Fibroblast of peridontal ligament (primary cell): ENCODE data around the gene IFT88.
A peak's percentile ranks its signal among the peaks of the same experiment; 100 is the strongest.

ENCODE experiments used
- DNase-seq: peaks from one replicate; pipeline ENCODE4 v3.0.0-alpha.2; 2010; ENCODE audit errors: extremely low read depth

The IFT88 gene

DNA sequence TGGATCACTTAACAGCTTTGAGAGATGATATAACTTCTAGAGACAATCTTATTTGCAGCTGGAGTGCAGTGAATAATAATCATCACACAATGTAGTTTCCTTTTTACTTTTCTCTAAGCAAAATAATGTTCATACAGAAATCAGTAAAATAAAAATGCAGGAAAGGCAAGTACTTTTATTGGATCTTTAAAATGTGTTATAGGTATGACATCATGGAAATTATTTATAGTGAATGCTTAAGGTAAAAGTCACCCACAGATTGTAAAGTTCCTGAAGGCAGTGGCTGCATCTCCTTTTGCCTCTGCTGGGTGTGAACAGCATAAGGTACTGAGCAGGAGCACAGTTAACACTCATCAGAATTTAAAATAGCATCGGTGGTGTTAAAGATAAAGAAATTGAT is 119.2 kb downstream of the IFT88 start:
- DNase-seq, result no peak

DNA sequence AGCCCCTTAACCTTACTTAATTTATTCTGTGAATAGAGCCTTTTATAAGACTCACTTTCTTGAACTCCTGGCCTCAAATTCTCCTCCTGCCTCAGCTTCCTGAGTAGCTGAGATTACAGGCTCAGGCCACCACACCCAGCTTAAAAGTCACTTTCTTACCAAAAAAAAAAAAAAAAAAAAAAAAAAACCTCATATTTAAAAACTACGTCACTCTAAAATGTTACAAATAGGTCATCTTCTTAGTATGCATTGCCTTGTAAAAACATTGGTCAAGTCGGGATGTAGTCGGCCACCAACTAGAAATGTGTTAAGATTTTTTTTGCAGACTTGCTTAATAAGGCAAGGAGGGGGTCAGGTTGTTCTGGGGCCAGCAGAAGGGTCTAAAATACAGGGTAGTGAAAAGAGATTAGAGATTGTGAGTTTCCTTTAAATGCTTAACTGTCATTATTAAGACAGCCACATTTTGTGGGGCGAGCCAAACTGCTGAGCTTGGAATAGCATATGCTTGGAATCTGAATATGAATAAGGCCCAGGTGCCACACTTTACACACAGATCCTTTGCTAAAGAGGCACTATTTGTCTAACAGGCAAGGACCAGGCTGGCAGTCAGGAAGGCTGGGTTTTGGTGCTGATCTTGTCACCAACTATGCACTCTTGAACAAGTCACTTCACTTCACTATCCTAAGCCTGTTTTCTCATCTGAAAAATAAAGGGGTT is 120.1 kb downstream of the IFT88 start:
- no peak for DNase-seq

DNA sequence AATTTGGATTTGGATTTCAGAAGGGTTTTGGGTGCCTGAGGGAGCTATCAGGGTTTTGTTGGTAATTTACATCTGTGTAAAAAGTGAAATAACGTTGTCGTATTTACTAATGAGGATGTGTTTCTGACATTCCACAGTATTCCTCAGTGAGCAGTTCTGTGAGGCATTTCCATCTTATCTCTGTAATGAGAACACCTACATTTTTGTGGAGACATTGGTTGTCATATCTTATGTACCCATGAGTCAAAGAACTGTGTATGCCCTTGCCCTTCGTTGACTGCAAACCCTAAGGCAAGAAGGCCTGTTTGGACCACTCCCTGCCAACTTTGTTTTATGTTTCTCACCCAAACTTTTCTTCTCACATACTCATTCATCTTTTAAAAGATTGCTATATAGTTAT is 122.3 kb downstream of the IFT88 start:
- no peak for DNase-seq

DNA sequence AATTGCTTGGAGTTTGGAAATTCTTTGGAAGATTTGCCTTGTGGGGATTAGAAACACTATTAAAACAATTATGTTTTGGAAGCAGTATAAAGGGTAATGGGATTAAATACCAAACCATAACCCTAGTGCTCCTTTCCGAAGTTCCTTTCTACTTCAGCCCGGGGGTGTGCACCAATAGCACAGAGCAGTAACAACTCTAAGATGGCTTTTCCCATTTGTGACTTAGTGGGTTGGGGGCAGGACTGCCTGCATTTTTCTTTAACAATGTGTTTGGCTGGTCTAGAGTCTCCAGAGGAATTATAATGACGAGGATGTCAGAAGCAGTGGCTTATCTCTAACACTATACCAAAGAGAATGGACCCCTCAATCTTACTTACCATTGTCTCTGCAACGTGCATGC is 124.7 kb downstream of the IFT88 start:
- DNase-seq, result no peak

DNA sequence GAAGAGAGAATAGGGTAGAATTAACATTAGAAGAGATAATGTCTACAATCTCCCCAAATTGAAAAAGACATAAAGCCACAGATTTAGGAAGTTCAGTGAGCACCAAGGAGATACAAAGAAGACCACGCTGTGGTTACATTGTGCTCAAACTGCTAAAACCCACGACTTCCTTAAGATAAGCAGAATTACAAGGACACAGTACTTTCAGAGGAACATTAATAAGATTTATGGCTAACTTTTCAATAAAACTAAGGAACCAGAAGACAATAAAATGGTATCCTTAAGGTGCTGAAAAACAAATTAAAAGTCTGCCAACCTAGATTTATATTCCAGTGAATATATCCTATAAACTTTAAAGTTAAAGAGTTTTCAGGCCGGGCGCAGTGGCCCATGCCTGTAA is 129.1 kb downstream of the IFT88 start:
- DNase-seq, result no peak

DNA sequence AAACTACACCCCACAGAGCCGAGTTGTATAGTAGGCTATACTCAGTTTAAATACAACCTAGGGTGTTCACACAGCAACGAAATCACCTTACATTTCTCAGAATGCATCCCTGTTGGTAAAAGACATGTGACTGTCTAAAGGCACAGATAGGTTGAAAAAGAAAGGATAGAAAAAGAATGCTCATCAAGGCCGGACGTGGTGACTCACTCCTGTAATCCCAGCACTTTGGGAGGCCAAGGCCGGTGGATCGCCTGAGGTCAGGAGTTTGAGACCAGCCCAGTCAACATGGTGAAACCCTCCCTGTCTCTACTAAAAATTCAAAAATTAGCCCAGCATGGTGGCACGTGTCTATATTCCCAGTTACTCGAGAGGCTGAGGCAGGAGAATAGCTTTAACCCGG is 132.8 kb downstream of the IFT88 start:
- DNase-seq, result no peak

DNA sequence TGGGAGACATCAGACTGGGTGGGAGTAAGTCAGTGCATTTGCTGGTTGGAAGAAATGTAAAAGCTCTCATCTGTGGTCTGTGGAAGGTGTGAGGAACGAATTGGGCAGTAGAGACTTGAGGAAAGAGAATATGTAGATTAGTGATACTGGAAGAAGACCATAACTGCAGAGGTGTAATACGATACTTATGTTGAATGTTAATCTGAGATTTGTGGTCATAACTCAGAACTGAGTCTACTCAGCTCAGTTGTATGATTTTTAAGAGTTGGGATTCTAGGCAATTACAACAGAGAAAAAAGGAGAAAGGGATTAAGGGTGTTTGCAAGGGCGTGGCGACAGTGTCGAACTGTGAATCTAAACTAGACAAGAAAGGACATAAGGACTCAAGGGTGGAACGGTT is 133.3 kb downstream of the IFT88 start:
- DNase-seq, result peak; percentile 18

DNA sequence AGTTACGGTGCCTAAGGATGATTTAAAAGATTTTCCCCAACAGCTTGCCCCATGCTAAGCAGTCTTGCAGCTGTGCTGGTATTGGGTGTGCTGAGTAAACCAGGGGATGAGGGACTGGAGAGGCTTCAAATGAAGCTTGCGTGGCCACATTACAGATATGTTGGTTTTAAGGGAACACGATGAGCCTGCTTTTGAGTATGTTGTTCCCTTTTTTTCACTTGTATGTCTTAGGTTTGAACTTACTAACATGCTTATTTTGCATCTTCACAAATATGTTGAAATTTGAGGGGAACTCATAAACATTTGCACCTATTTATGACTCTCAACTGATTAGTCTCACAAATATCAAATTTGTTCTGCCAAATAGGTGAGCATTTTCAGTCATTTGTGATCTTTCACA is 134.5 kb downstream of the IFT88 start:
- no peak for DNase-seq

DNA sequence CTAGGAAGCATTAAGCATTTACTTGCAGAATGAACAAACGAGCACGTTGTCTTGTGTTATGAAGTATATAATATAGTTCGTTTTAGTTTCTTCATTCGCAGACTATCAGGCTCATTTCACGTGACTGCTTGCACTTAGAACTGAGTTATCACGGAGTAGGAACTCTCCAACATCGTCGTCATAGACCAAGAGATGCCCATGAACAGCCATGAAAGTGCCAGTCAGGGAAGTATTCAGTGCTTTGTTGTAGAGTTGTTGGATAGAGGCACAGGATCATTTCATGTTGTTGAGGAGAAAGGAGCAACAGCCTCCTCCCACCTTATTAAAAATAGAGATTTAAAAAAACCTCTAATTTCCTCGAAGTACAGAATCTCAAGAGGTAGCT is 135.6 kb downstream of the IFT88 start:
- DNase-seq, result peak; percentile 45

DNA sequence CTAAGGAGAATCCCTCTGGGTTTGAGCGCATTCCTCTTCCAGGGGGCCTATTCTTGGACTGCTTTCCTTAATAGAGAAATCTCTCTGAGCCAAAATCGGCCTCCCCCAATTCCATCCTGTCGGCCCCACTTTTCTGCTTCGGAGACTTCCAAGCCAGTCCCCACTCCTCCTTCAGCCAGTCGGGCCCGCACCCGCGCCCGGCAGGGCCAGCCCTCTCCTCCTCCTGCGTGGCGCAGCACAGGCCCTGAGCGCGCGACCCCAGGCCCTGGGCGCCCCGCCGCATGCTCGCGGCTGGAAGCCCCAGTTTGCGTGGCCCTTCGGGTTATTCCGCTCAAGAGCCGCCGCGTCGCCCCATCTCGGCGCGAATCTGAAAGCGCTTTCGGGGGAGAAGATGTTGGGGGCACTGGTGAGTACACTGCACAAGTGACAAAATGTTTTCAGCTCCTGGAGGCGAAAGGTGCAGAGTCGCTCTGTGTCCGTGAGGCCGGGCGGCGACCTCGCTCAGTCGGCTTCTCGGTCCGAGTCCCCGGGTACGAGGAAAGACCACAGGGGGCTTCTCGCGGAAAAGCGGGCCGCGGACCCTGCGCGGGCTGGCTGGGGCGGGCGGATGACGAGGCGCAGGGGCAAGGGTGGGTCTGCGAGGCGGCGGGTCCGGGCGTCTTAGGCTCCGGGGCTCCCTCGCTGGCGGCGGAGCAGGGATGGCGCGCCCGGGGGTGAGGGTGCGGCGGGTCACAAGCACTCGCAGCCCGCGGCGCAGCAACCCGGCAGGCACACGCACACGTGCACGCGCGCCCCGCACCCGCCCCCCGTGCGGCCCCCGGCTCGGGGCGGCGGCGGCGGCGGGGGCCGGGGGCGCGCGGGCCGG is 136.2 kb downstream of the IFT88 start, which contains the start of gene IL17D:
Gene IL17D (plus strand): TSS at position 785 of the 865 bp plus-strand sequence. CDS start 303 bp downstream, outside the sequence.
- DNase-seq, result peak; percentile 15

DNA sequence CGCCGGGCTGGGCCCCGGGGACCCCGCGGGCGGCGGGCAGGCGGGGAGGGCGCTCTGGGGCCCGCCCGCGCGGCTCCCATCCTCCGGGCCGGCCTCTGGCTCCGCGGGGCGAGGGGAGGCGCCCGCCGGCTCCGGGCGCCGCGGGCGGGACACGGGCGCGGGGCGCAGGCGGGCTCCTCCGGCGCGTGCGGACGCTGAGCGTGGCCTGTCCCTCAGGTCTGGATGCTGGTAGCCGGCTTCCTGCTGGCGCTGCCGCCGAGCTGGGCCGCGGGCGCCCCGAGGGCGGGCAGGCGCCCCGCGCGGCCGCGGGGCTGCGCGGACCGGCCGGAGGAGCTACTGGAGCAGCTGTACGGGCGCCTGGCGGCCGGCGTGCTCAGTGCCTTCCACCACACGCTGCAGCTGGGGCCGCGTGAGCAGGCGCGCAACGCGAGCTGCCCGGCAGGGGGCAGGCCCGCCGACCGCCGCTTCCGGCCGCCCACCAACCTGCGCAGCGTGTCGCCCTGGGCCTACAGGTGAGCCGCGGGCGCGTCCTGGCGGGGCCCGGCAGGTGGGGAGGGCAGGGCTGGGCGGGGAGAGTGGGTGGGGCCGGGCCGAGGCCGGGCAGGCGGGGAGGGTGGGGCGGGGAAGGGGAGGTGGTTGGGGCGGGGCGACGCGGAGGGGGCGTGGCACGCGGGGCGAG is 137.0 kb downstream of the IFT88 start:
- DNase-seq, result peak; percentile 64

DNA sequence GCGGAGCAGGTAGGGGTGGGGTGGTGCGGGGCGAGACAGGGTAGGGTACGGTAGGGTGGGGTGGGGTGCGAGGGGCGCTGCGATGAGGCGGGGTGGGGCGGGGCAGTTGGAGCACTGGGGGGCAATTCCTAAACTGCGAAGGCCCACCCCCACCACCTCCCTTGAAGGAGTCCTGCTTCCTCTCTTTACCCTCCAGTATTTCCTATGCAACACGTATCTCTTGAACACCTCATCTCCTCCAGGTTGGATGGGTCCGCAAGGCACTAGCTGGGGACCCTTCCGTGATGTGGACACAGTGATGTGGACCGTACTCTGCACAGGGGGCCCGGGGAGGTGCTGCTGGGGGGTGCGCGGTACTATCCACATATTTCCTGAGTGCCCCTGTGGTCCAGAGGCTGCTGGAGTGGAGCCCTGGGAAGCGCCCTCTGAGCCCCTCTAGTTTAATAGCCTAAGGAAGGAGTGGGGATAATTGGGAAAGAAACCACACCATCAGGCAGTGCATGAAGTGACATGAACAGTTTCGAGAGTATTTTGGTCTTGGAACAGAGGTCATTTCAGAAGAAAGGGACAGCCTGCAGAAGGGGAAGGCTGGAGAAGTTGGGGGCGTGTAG is 137.6 kb downstream of the IFT88 start:
- no peak for DNase-seq

DNA sequence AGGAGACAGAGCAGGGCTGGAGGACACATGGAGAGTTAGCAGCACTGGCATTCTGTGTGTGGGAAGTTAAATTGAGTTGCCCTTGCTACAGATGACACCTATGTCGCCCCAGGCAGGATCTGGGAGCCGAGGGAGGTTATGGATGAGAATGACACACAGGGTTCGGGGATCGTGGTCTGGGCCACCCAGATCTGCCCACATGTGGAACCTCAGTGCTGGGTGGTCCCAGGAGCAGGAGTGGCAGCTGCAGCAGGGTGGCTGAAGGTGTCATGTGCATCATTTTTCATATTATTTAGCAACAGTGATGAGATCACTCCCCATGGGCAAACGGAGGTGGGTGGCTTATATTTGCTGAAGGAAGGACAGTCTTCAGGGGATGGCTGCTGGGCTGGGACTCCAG is 139.7 kb downstream of the IFT88 start:
- no peak for DNase-seq

DNA sequence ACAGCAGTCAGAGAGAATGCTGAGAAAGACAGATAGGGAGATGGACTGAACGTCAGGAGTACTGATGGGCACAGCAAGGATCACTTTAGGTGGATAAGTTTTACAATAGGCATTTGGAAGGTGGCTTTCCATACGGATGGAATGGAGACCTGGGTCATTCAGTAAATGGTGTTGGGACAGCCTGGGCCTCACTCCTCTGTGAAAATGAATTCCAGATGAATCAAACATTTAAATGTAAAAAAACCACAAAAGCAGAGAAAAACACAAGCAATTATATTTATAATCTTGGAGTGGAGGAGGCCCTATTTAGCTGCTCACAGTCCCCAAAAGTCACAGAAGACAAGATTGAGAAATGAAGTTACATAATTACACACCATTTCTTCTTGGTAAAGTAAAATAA is 141.3 kb downstream of the IFT88 start:
- DNase-seq, result peak; percentile 45

DNA sequence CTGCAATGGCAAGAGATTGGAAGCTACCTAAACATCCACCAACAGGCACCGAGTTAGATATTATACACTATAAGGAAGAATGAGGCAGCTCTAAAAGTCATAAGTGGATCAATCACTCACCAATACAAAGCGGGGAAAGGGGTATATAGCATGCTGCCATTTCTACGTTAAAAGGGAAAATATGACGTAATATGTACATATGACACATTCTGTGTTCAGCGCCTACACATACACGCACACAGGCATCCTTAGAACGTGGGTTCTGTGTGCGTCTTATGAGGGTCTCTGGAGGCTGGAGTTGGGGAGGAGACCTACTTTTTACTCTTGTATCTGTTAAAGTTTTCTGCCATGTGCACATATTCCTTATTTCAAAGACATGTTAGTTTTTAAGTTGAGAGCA is 142.4 kb downstream of the IFT88 start:
- DNase-seq, result no peak

DNA sequence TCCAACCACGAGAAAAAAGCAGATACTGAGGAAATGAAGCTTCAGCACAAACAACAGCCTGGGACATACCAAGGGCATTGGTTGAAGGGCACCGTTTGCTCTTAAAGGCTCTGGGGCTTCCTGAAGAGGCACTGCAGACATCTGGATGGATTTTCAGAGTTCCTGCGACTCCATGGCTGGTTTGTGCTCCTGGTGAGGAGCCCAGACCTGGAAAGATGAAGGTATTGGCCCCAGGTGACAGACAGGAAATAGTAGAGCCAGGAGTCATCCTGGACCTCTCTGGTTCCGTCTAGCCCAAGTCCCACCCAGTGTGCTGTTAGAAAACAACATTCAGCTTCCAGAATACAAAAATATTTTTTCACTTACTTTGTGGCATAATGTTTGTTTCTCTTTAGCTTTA is 142.8 kb downstream of the IFT88 start:
- no peak for DNase-seq

DNA sequence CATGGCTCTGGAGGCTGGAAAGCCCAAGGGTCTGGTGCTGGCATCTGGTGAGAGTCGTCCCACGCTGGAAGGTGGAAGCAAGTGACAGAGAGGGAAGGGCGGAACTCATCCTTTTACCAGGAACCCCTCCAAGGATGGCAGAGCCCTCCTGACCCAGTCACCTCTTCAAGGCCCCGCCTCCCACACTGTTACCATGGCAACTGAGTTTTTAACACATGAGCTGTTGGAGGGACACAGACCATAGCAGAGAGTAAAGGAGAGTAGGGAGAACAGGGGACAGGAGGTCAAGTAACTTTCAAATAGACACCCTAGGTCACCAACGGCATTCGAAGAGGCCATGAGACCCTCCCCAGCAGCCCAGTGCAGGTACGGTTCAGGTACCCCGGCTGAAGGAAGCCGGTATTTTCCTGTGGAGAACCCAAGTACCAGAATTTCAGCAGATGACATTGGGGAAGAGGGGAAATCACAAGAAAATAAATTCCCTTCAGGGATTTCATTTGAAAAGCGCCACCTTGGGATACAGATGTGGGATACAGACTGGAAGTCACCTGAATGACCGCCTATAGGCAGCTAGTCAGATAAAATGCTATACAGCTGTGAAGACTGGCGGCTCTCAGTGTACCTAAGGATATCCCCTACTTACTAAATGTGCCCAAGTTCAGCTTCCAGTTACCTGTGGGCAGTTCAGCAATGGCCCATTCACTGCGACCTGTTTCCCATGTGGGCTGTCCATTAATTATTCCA is 144.5 kb downstream of the IFT88 start:
- no peak for DNase-seq

DNA sequence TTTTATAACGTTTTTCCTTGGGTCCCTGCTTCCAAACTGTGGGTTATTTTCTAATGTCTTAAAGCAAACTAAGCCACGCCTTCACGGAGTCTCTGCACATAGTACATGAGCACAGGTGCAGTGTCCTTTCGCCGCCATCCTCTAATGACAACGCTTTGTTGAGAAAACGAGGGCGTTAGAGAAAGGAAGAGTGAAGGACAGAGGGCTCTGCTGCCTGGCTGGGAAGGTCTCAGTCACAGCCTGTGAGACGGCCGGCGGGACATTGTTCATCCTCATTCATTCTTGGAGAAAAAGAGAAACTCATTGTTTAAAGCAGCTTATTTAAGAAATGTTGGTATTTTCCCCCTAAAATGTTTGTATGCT is 146.0 kb downstream of the IFT88 start:
- no peak for DNase-seq

DNA sequence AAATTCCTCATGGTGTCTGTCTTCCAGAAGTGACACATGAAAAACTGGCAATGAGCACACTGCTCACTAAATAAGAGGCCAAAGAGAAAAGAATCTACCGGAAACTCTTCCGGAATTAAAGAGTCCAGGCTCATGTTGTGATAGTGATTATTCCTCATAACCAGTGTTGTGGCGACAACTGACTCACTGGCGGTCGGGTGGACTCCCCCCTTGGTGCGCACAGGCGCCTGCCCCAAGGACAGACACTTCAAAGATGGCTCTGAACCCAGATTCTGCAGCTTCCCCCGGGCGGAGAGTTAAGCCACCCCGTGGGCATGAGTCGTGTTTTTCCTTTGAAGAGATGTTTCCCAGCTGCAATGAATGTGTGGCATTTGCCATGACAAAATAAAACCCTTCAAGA is 146.8 kb downstream of the IFT88 start:
- no peak for DNase-seq

DNA sequence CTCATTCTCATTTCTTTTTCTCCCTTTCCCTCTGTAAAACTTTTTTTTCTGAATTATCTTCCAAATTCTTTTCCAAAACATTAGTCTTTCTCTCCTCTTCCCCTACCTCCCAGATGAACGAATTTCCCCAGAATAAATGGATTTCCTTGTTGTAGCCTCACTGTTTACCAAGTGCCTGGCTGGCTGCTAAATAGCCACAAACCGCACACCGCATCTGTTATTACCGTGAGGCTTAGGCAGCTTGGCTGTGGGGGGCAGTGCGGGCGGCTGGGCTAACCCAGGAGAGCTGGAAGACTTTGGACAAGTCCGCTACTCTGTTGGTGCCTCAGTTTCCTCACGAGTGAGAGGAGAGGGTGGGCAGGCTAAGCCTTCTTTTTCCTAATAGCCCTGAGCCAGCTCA is 147.2 kb downstream of the IFT88 start:
- peak; percentile 83 for DNase-seq

DNA sequence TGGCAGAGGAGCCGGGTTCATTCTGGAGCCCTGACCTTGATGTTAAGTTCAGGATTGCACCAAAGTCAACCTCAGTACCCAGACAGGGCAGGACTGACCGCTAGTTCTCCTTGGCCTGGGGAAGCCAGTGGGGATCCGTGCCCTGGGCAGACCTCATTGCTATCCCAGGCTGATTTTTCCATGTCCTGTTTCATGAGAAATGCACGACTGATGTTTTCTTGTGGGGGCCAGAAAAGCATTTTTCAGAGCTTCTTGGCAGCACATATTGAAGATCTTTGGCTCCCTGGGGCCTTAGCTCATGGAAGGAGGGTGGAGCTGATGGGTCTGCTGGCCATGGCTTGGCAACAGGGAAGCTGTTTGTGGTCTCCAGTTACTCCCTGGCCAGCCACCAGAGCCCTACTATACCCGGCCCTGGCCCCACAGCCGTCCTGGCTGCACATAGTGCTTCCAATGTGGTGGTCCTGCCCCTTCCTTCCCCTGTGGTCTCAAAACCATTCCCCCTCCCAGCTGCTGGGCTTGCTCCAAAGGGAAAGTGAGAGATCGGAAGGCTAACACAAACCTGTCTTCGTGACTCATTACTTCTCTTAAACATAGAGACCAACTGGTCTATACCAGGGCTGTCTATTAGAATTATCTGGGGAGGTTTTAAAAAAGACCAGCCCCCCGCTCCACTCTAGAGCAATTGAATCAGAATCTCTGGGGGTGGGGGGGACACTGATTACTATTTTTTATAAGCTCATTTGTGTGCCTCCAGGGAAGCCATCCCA is 147.8 kb downstream of the IFT88 start:
- DNase-seq, result peak; percentile 98
